SK-N-SH (cell line): ENCODE data around the gene PHF12. TPM values are rescaled to one million over a fixed set of nuclear protein-coding genes. Genes with fewer than 3 reads are reported as not detected.
A peak's percentile ranks its signal among the peaks of the same experiment; 100 is the strongest.

Source experiments
- CTCF ChIA-PET: fragments of 300-600, 350-600 bp; formaldehyde crosslinking; extraction: SDS; loops from one replicate; lab custom pipeline; 2021; lab: Yijun Ruan, JAX
- POLR2A ChIA-PET: fragments of 350-600 bp; sonication (Branson Sonifier 250); formaldehyde crosslinking; extraction: SDS; loops from one replicate; lab custom pipeline; 2020; ENCODE audit warnings: antibody characterized with exemption, inconsistent platforms; lab: Yijun Ruan, JAX
- DNase-seq: peaks from one replicate; pipeline ENCODE4 v3.0.0; 2012
- H2AFZ ChIP-seq: fragments of 200-600 bp; sonication (generic); 2 replicates; pipeline ENCODE4 v1.8.1; 2016; ENCODE audit warnings: antibody characterized with exemption, mild to moderate bottlenecking, low read depth
- H3F3A ChIP-seq: fragments of 200-600 bp; sonication (generic); replicated peaks from 2 replicates; pipeline ENCODE3; 2016; ENCODE audit warnings: antibody characterized with exemption, mild to moderate bottlenecking; ENCODE audit not compliant: insufficient read depth
- H3K27ac ChIP-seq, 2 experiments: fragments of 200-500 bp in 1 of 2; fragments of 200-600 bp in 1 of 2; sonication (Bioruptor generic) in 1 of 2; sonication (generic), shearing (Covaris generic) in 1 of 2; 2 replicates each; pipeline versions ENCODE4 v1.5.1 to v1.6.1; 2014 to 2016; ENCODE audit warnings: low read depth in 2 of 2, inconsistent platforms in 1 of 2, low read length in 1 of 2, mild to moderate bottlenecking in 1 of 2, mixed read lengths in 1 of 2
- H3K27me3 ChIP-seq: fragments of 200-600 bp; sonication (generic), shearing (Covaris generic); 2 replicates; pipeline ENCODE4 v1.6.1; 2016; ENCODE audit warnings: mixed run types; ENCODE audit not compliant: insufficient read depth
- H3K36me3 ChIP-seq, 2 experiments: fragments of 200-500 bp in 1 of 2; fragments of 200-600 bp in 1 of 2; sonication (Bioruptor generic) in 1 of 2; sonication (generic) in 1 of 2; replicated peaks in 1 of 2; 2 replicates each; pipeline versions ENCODE3 to v1.5.1; 2014 to 2016; ENCODE audit warnings: low read length in 1 of 2, mild to moderate bottlenecking in 1 of 2; ENCODE audit not compliant: insufficient read depth in 2 of 2, control insufficient read depth in 1 of 2
- H3K4me1 ChIP-seq, 2 experiments: fragments of 200-500 bp in 1 of 2; fragments of 200-600 bp in 1 of 2; sonication (Bioruptor generic) in 1 of 2; sonication (generic), shearing (Covaris generic) in 1 of 2; 2 replicates each; pipeline versions ENCODE4 v1.5.1 to v1.6.1; 2014 to 2016; ENCODE audit warnings: low read depth in 1 of 2, low read length in 1 of 2, mixed run types in 1 of 2; ENCODE audit not compliant: insufficient read depth in 2 of 2, control insufficient read depth in 1 of 2
- H3K4me2 ChIP-seq: fragments of 200-600 bp; sonication (generic), shearing (Covaris generic); 2 replicates; pipeline ENCODE4 v1.6.1; 2017; ENCODE audit warnings: mixed run types
- H3K4me3 ChIP-seq, 2 experiments: fragments of 200-500 bp in 1 of 2; fragments of 200-600 bp in 1 of 2; sonication (Bioruptor generic) in 1 of 2; sonication (generic), shearing (Covaris generic) in 1 of 2; 2 replicates each; pipeline versions ENCODE4 v1.5.1 to v1.8.1; 2014 to 2016; ENCODE audit warnings: low read depth in 2 of 2, inconsistent platforms in 1 of 2, low read length in 1 of 2, mild to moderate bottlenecking in 1 of 2, mixed read lengths in 1 of 2, moderate library complexity in 1 of 2
- H3K79me2 ChIP-seq: fragments of 200-600 bp; sonication (generic); 2 replicates; pipeline ENCODE4 v1.8.1; 2017; ENCODE audit warnings: mild to moderate bottlenecking; ENCODE audit not compliant: insufficient read depth
- H3K9ac ChIP-seq: fragments of 200-600 bp; sonication (generic); 2 replicates; pipeline ENCODE4 v1.6.1; 2017; ENCODE audit warnings: mixed run types
- H3K9me2 ChIP-seq: fragments of 200-600 bp; sonication (generic); 2 replicates; pipeline ENCODE4 v1.6.1; 2017; ENCODE audit warnings: mixed run types
- H3K9me3 ChIP-seq: fragments of 200-600 bp; sonication (generic); 2 replicates; pipeline ENCODE4 v1.6.1; 2017; ENCODE audit warnings: mixed run types, mild to moderate bottlenecking, moderate library complexity
- H4K20me1 ChIP-seq: fragments of 200-600 bp; sonication (generic); 2 replicates; pipeline ENCODE4 v1.6.1; 2017; ENCODE audit warnings: mild to moderate bottlenecking, mixed run types; ENCODE audit not compliant: insufficient read depth
- ELF1 ChIP-seq: IDR thresholded peaks from 2 replicates; pipeline ENCODE4 v1.4.0; 2012
- FOXM1 ChIP-seq: IDR thresholded peaks from 2 replicates; pipeline ENCODE4 v1.4.0; 2012; ENCODE audit warnings: low read depth, mild to moderate bottlenecking
- GABPA ChIP-seq: IDR thresholded peaks from 2 replicates; pipeline ENCODE4 v1.4.0; 2012; ENCODE audit warnings: low read depth, mild to moderate bottlenecking
- IRF3 ChIP-seq: fragments of 150-350 bp; IDR thresholded peaks from 2 replicates; pipeline ENCODE4 v1.6.1; 2016; ENCODE audit warnings: mild to moderate bottlenecking, low read depth, low read length
- NRF1 ChIP-seq: IDR thresholded peaks from 2 replicates; pipeline ENCODE4 v1.6.1; 2012; ENCODE audit warnings: low read depth, mild to moderate bottlenecking, low read length
- PBX3 ChIP-seq: IDR thresholded peaks from 2 replicates; pipeline ENCODE4; 2012
- RFX5 ChIP-seq: IDR thresholded peaks from 2 replicates; pipeline ENCODE4 v1.6.1; 2012; ENCODE audit warnings: mild to moderate bottlenecking, improper control_type of control experiment, low read length
- TAF1 ChIP-seq: IDR thresholded peaks from 2 replicates; pipeline ENCODE4 v1.6.1; 2012; ENCODE audit warnings: low read depth, mild to moderate bottlenecking, low read length, moderate library complexity, borderline replicate concordance
- TCF12 ChIP-seq: IDR thresholded peaks from 2 replicates; pipeline ENCODE4 v1.4.0; 2012
- YY1 ChIP-seq: IDR thresholded peaks from 2 replicates; pipeline ENCODE4 v1.4.0; 2012; ENCODE audit warnings: low read depth, mild to moderate bottlenecking
- ZBTB33 ChIP-seq: IDR thresholded peaks from 2 replicates; pipeline ENCODE4 v1.4.0; 2012; ENCODE audit warnings: low read depth, borderline replicate concordance
- WGBS: methylation state at CpG from one replicate; pipeline ENCODE4 v1.1.6; 2017; ENCODE audit warnings: low lambda C conversion rate; 5-methylcytosine and 5-hydroxymethylcytosine counted together
- polyA plus RNA-seq, 3 experiments: library from polyadenylated mRNA; depleted of rRNA; stranded (reverse); fragments of >200 nt; gene quantifications; 2 replicates each; pipeline ENCODE4 v1.2.3, GENCODE V29; 2012

PHF12 gene
- polyA plus RNA-seq, 1 of the 3 experiments (the other 2 are of a cell fraction): 24.0 TPM

GRCh38 chr17:28898527-28898955 is 52.8 kb downstream of the PHF12 start:
- peak overlapping the region; percentile 99; the same call in 1 of the 2 replicates for H3K4me2 ChIP-seq

More at GRCh38 chr17:28898527-28898955, 52.8 kb downstream of the PHF12 start:
- Histone ChIP-seq H3K27ac (no peak overlapping the region), H2AFZ (no peak overlapping the region), H3K79me2 (peaks cover 53% of the 10 kb centered on the region), H3K4me3 (no peak overlapping the region), H3K4me1 (peaks cover 9 to 25% of the 10 kb centered on the region in 2 experiments; a peak in 2 of 4 replicates), H4K20me1 (no peaks in the 10 kb centered on the region), H3K9me3 (no peaks in the 10 kb centered on the region), H3F3A (peaks cover 25% of the 10 kb centered on the region), H3K27me3 (no peaks in the 10 kb centered on the region), H3K9me2 (no peaks in the 10 kb centered on the region), H3K9ac (no peak overlapping the region), H3K36me3 (no peaks in the 10 kb centered on the region)
- WGBS: 81% methylated on average over 12 of the region's 12 CpGs
- ChIA-PET CTCF (interaction anchor here (0.7 to 9.0 kb wide), 11 partner anchors 10 to 218 kb away, joined by 3 to 95 read pairs (median 4); partner anchors contain the start of genes FAM222B and TLCD1), POLR2A (interaction anchor here (0.5 to 2.0 kb wide), 5 partner anchors 9 to 171 kb away, joined by 3 to 7 read pairs (median 4); partner anchors contain the start of gene PHF12)
- no peak for TF ChIP-seq TCF12
- no peak for TF ChIP-seq ZBTB33
- no peak for TF ChIP-seq RFX5
- TF ChIP-seq IRF3: no peak
- TF ChIP-seq NRF1: no peak
- TF ChIP-seq YY1: no peak
- no peak for TF ChIP-seq FOXM1
- no peak for TF ChIP-seq TAF1
- TF ChIP-seq PBX3: no peak
- no peak for TF ChIP-seq GABPA
- TF ChIP-seq ELF1: no peak
- no peak for DNase-seq
